Stimulated activated CD4-positive, alpha-beta T cell treated with anti-CD3 and anti-CD28 coated beads, Interleukin-15, amount 100 ng/mL, for 1 hour (primary cell): ENCODE results near the gene KLHL36.
"Not testable (repeated sequence)": the region's sequence is repeated elsewhere in the genome, so short reads cannot be mapped to it uniquely, and the experiment has no call there.

Source experiments
- DNase-seq, 2 donors: peaks; one replicate each; pipeline ENCODE4 v3.0.0-alpha.2; 2020; ENCODE audit warnings: low read depth in 1 of 2, low spot score in 1 of 2

KLHL36 gene

DNA sequence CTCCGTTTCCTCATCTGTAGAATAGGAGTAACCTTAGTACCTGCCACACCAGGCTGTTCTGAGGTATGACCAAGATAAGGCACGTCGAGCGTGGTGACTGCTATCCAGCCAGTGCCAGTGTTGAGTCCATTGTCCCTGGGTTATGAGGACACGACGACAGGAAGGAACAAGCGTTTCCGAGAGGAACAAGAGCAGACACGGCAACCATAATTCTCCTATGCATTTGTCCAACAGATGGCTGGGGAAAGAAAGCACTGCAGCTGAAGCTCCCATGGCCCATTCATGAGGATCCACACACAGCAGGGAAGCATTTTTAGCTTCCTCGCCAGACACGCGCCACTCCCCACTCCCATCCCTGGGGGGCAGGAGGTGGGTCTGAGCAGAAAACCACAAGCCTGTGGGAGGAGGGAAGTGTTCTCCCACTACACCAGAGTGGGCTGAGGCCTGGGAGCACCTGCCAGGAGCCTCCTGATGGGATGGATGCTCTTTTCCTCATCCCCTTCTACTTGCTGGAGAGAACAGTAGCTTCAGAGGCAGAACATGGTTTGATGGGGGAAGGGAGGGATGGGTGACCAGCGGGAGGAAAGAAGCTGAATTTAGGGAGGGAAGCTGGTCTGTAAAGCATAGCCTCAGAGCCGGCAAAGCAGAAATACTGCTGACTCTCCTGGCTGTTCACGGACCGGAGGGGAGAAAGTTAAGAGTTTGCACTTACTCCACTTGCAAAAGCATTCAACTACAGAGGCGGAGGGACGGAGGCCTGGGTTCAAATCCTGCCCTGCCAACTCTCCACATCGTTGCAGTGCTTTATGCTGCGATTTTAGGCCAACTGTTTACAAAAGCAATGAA, 33.1 kb upstream of the KLHL36 start:
- no peak for DNase-seq

DNA sequence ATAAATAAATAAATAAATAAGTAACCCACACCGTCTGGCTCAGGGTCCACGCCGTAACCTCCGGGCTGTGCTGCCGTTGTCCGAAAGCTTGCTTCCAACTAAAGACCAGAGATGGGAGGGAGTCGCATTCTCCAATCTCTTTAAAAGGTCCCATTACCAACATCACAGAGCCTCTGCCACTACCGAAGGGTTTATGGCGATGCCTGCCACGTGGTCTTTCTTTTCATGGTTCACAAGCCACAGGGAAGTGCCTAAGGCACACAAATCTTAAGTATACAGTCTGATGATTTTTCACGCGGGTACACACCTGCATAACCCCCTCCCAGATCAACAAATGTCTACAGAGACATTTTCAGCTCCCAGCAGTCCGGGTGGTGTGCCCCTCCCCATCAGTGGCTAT, 31.8 kb upstream of the KLHL36 start:
- no peak for DNase-seq

DNA sequence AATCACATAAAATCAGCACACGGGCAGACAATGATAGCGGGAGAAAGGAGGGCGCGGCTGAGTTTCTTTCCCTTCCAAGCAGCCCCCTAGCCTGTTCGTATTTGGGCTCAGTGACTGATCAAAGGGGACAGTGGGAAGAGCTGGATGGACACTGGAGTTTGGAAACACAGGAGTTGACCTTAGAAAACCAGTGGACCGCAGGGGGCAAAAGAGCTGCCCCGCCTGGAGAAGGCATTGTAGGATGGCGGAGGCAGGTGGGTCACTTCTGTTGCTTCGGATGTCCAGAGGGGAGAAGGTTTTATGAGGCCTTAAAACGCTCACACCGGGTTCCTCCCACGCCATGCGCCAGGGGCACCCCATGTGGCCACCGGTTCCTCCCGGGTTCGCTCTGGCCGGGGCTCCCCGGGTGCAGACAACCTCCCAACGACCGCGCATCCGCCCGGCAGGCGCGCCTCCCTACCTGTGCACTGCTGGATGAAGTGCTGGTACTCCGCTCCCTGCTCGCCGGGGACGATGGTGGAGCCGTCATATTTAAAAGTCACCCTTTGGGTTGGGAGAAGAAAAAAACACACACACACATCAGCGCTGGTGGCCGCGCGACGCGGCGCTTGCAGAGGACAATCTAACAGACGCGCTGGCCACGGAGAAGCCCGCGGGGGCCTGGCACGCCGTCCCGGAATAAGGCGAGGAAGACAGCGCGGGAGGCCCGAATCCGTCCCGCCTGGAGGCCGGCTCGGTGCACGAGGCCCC, 31.1 kb upstream of the KLHL36 start:
- DNase-seq = peak; percentile 26 to 42

DNA sequence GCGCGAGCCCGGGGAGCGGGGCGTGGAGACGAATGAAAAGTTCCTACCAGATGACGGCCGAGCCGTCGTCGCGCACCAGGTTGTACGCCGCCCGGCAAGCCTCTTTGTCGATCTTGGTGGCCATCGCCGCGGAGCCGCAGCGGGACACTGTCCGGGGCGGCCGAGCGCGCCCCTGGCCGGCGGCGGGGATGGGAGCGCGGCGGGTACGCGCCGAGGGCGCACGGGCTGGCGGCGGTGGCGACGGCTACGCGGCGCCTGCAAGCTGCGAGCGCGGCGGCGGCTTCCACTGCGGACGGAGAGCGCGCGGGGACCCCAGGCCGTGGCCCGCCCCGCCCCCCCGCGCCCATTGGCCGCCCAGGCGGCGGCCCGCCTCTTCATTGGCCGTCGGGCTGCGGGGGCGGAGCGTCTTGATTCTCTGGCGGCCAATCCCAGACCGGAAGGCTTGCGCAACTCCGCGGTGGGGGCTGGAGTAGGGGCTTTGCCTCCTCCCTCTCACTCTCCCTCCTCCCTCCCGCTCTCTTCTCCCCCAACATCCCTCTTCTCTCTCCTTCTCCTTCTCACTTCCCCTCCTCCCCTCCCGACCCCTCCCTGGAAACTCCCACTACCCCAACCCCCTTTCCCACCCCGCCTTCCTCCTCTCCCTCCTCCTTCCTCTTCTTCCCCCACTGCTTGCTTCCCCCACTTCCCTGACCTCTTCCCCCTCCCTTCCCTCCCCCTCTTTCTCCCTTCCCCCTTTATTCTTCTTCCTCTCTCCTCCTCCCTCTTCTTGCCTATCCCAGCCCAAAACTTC, 30.3 kb upstream of the KLHL36 start, which contains the start of gene COTL1:
TSS of gene COTL1 (minus strand) at position 288 of the 790 bp plus-strand sequence. CDS start at position 124, 164 bp downstream.
- peak; percentile 88 to 94 for DNase-seq

DNA sequence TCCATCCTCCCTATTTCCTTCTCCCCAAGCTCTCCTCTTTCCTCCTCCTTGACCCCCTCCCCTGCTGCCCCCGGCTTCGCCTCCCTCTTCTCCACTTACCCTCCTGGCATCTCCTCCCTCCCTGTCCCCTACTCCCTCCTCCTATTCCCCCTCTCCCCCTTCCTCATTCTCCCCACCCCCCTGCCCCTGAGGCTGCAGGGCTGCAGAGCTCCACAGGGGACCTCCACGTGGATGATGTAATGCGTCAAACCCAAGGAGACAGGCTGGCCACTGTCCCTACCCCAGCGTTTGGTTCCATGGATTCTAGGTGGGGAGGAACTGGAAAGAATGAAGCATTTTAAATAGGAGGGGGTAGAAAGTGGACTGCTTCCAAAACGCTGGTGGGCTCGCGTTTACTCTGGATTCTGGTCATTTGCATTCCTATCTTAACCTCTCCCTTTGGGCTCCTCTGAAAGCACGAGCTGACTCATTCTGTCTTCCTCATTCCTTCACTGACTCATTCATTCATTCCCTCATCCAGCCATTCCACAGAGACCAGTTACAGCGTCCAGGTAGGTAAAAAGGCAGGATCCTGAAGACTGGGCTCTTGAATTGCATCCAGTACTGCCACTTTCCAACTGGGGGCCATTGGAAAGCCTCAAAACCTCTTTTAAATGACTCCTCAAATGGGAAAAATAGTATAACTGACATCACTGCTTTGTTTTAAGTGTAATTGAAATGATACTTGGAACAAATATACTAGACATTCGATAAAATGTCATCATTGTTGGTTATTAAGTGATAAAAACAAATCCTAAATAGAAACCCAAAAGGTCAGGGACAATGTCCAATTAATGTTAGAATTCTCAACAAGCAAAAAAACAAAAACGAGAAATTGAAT, 29.5 kb upstream of the KLHL36 start:
- DNase-seq = no peak

DNA sequence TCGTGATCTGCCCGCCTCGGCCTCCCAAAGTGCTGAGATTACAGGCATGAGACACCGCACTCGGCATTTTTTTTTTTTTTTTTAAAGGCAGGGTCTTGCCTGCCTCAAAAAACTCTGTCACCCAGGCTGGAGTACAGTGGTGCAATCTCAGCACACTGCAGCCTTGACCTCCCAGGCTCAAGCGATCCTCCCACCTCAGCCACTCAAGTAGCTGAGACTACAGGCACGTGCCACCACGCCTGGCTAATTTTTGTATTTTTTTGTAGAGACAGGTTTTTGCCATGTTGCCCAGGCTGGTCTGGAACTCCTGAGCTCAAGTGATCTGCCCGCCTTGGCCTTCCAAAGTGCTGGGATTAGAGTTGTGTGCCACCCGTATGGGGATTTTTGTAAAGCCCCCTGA, 27.4 kb upstream of the KLHL36 start:
- DNase-seq = not testable (repeated sequence)

DNA sequence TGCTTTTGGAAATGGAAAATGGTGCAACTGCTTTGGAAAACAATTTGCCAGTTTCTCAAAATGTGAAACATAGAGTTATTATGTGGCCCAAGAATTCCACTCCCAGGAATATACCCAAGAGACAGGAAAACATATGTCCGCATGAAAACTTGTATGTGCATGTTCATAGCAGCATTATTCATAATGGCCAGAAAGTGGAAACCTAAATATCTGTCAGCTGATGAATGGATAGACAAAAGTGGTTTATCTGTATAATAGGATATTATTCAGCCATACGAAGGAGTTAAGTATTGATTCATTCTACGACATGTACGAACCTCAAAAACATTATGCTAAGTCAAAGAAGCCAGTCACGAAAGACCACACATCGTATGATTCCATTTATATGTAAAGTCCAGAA, 22.8 kb upstream of the KLHL36 start:
- no peak for DNase-seq

DNA sequence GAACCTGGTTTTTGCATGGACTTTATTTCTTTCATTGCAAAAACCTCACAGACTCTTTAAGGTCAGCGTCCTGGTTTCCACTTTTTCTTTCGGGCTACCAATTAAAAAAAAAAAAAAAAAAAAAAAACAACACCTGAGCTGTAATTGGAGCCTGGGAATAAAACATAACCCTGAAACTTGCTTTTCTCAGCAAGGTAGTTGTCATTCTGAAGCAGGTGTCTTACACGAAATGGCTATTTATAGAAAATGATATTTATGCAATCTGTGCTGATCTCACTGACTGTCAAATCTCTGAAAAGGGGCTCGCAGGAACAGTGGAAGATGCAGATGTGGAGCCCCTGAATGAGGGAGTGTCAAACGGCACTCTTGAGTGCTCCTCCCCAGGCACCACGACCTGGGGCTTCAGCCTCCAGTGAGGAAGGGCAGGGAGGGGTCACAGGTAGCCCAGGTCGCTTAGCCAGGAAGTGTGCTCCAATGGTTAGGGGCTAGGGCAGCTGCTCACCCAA, 20.0 kb upstream of the KLHL36 start:
- DNase-seq = no peak

DNA sequence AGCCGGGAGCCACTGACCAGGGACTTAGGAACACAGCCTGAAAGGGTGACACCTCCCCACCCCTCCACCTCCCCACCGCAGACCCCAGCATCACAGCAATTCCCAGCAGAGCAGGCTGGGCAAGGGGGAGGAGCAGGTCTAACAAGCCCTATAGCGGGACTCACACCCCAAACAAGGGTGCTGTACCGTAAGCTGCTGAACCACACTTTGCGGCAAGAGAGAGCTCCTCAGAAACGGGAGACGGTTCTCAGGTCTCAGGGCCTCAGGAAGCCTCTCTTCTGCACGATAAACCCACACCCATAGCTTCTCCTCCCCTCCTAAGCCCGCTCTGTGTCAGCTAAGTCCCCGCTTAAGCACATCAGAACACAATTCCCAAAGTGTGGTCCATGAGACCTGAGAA, 18.7 kb upstream of the KLHL36 start:
- no peak for DNase-seq

DNA sequence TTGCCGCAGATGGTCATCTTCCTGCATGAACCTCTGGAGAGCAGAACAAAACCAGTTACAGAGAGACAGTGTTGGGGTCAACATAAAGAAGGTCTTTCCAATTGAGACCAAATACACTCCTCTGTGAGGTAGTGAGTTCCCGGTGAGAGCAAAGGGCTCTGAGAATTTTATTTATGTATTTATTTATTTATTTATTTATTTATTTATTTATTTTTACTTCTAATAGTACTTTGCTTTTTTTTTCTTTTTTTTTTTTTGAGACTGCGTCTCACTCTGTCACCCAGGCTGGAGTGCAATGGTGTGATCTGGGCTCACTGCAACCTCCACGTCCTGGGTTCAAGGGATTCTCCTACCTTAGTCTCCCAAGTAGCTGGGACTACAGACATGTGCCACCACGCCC, 18.3 kb upstream of the KLHL36 start:
- no peak for DNase-seq

DNA sequence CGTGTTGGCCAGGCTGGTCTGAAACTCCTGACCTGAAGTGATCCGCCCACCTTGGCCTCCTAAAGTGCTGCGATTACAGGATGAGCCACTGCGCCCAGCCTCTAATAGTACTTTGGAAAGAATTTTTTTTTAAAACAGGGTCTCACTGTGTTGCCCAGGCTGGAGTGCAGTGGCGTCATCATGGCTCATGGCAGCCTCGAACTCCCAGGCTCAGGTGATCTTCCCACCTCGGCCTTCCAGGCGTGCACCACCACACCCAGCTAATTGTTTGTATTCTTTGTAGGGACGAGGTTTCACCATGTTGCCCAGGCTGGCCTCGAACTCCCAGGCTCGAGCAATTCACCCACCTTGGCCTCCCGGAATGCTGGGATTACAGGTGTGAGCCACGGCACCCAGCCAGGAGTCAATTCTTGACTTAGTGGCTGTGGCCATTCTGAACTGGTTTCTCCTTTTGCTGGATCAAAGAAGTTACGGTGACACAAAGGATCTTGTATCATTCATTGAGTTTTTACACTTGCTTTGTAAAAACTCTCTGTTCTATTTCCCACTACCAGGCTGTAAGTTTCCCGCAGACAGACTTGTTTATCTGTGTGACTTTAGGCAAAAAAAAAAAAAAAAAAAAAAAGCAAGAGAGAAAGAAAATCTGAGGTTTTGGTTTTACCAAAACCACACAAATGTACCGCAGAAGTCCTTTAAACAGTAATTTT, 17.7 kb upstream of the KLHL36 start:
- no peak for DNase-seq

DNA sequence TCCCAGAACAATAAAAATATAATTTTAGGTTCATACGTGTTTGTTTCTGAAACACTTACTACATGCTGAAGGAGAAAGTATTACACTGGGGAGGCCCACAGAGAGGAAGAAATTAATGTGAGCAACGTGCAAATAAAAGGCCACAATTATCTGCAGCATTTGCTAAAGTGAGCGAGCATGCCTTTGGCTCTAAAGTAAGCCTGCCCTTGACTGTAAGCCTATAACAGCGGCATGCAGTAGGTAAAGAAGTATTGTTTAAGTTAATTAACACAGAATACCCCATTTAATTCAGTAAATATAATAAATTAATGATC, 17.2 kb upstream of the KLHL36 start:
- DNase-seq = no peak

DNA sequence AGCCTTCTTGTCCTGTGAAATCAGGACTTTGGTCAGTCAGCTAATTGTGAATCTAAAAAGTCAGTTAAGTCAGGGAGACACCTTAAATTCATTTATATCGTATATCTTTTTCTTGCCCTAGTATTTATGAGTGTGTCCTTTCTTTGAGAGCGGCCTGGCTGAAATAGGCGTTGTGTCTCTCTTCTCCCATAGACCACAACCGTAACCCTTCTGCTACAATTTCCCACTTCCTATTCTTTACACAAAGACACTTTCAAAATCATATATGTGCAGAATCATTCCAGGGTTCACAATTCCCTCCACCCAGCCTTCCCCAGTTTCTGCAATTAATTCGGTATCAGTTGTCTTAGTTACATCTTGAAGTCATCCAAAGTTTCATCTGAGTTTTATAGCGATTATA, 16.4 kb upstream of the KLHL36 start:
- DNase-seq = no peak

DNA sequence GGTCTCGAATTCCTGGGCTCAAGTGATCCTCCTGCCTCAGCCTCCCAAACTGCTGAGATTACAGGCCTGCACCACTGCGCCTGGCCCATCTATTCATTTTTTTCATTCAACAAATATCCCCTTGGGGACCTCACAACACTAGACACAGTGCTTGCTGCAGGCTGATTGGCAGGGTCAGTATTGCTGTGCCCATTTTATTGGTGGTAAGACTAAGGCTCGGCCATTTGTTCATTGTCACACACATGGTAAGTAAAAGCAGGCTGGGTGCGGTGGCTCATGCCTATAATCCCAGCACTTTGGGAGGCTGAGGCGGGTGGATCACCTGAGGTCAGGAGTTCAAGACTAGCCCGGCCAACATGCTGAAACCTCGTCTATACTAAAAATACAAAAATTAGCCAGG, 15.4 kb upstream of the KLHL36 start:
- DNase-seq = not testable (repeated sequence)

DNA sequence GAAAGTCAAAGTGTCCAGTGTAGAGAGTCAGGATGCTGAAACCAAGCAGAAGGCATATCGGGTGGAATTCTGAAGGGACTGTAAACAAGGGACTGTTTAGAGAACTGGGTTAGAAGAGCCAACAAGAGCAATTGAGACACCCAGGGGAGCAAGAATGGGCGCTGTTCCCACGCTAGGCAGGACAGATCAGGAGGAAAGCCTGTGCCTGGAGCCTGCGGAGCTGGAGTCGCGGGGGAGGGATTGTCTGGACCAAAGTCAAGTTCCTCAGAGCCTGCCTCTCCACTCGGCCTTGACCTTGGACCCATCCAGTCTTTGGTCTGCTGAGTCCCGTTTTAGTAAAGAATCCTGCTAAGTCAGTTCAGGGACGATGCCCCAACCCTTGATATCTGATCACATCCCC, 14.7 kb upstream of the KLHL36 start:
- DNase-seq = no peak

DNA sequence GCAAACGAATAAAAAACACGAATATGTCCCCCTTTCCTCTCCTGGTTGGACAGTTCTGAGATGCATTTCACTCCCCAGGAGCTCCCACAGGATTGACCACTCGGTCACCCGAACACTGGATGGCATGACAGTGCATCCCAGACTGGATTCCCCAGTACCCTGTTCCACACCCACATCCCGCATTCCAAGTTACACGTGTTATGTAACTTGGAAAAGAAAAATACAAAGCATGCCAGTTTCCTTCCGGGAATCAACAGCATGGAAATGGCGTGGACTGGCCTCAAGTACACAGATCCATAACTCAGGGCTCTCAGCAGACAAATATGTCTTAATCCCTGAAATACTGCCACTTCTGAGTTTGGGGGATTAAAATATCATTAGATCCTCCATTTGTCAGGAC, 12.6 kb upstream of the KLHL36 start:
- no peak for DNase-seq

DNA sequence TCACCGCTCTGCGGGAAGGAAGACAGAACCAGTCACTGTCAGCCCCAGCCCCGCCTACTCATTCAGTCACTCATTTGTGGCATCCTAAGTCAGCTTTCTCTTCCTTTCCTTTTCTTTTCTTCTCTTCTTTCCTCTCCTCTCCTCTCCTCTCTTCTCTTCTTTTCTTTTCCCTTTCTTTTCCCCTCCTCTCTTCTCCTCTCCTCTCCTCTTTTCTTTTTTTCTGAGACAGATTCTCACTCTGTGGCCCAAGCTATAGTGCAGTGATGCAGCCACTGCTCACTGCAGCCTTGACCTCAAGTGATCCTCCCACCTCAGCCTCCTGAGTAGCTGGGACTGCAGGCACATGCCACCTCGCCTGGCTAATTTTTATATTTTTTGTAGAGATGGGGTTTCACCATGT, 10.6 kb upstream of the KLHL36 start:
- DNase-seq = no peak

DNA sequence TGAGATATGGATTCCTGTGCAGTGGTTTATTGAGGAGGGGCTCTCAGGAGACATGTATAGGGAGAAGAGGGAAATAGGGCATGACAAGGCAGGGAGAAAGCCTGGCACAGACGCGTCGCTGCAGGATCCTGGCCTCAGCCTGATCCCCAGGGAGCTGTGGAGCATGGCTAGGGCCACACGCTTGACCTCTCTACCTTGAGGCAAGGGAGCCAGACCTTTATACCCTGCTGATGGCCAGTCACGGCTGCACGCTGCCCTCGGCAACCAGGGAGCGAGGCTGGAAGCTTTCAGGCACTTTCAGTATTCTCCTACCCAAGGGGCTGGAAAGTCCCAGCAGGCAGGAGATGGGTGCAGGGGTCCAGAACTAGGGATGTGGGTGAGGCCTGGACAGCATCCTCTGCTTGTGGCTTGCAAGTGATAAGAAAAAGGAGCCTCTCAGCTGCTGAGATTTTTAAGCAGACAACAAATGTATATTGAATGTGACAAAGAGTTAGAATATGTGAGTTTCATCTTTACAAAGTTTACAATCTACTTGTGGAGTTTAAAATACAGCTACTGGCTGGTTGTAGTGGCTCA, 10.0 kb upstream of the KLHL36 start:
- DNase-seq = no peak

DNA sequence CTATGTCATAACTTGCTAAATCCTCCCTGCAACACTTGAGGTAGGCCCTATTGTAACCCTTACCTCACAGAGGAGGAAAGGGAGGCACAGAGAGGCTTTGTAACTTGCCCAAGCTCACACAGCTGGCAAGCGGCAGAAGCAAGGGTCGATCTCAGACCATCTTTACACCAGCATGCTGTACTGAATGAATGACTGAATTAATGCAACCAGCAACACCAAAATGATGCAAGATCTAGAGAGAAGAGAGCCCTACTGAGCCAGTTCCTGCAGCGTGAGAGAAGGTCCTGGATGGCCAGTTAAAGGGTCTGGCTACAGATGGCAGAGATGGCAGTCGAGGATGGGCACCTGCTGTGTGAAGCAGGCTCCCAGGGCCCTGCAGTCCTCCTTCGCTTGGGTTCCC, 8.2 kb upstream of the KLHL36 start:
- no peak for DNase-seq
